Caco-2 (cell line): Measurements from ENCODE around the gene OR5AP2. TPM values are rescaled to one million over a fixed set of nuclear protein-coding genes. Genes with fewer than 3 reads are reported as not detected.

ENCODE experiments used
- total RNA-seq: library from RNA; stranded (reverse); gene quantifications from 2 replicates; pipeline ENCODE4 v1.2.3, GENCODE V29; 2022

Gene OR5AP2
- total RNA-seq, 1 experiment from 2014 or later: not detected

Other genes with a start within 250 kb of the OR5AP2 start
- not detected in 2 replicates for gene OR5AL1, start 229.7 kb downstream of the OR5AP2 start, total RNA-seq
- gene OR5M3, start 169.1 kb downstream of the OR5AP2 start, total RNA-seq: not detected in 2 replicates
- gene OR5M8, start 151.1 kb downstream of the OR5AP2 start, total RNA-seq: not detected in 2 replicates
- gene OR5M11, start 99.2 kb downstream of the OR5AP2 start, total RNA-seq: not detected in 2 replicates
- not detected in 2 replicates for gene OR5M10, start 64.7 kb downstream of the OR5AP2 start, total RNA-seq
- not detected in 2 replicates for gene OR5M1, start 27.6 kb downstream of the OR5AP2 start, total RNA-seq
- not detected in 2 replicates for gene OR5AR1, start 21.2 kb upstream of the OR5AP2 start, total RNA-seq
- not detected in 2 replicates for gene OR9G1, start 56.7 kb upstream of the OR5AP2 start, total RNA-seq
- not detected in 2 replicates for gene OR9G4, start 106.3 kb upstream of the OR5AP2 start, total RNA-seq